ENCODE data around the gene ATP5ME.

DNA sequence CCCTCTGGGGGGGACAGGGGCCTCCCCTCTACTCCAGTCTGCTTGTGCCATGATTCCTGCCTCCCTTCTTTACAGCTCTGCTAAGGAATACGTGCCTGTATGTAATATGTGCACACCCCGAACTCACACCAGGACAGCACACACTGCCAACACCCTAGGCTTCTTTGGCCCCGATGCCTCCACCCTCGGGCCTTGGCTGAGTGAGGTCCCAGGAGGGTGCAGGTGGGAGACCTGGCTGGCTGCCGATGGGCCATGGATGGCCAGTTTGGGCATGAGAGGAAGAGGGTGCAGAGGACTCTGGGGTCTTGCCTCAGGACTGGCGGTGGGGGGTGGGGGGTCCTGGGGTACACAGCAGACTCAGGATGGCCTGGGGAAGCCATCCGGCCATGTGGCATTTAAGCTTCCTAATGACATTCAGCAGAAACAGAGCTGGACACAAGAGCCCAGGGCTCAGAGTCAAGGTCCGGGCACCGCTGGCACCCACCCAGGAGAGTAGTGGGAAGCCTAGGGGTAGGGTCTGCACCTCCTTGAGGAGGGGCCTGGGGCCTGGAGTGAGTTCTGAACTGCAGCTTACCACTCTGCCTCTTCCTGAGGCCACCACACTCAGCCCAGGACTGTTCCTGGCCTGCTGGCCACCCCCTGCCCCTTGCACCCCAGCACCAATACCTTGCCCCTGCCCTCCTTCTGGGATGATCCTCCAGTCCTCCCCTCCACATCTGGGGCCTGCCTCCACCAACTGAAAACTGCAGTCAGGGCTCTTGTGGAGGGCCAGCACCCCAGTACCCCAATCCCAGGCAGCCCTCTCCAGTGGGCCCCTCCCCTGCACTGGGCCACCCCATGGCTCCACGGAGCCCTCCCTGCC, 29.5 kb upstream of the ATP5ME start:
- TF ChIP-seq POLR2A (IDR thresholded peaks at IDR 0.05): no peak
- TF ChIP-seq, protein P1, sequence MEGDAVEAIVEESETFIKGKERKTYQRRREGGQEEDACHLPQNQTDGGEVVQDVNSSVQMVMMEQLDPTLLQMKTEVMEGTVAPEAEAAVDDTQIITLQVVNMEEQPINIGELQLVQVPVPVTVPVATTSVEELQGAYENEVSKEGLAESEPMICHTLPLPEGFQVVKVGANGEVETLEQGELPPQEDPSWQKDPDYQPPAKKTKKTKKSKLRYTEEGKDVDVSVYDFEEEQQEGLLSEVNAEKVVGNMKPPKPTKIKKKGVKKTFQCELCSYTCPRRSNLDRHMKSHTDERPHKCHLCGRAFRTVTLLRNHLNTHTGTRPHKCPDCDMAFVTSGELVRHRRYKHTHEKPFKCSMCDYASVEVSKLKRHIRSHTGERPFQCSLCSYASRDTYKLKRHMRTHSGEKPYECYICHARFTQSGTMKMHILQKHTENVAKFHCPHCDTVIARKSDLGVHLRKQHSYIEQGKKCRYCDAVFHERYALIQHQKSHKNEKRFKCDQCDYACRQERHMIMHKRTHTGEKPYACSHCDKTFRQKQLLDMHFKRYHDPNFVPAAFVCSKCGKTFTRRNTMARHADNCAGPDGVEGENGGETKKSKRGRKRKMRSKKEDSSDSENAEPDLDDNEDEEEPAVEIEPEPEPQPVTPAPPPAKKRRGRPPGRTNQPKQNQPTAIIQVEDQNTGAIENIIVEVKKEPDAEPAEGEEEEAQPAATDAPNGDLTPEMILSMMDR (IDR thresholded peaks at IDR 0.05): no peak
